Testis (tissue), 2 donors: ENCODE data around the gene ATG16L1.

Experiments used
- CTCF ChIP-seq, 3 experiments: fragments of 450-650 bp in 2 of 3; fragments of 200-600 bp in 1 of 3; sonication (generic) in 1 of 3; IDR thresholded peaks; one replicate each; pipeline ENCODE4 v1.5.1; 2016 to 2019; ENCODE audit warnings: antibody characterized with exemption in 3 of 3, mild to moderate bottlenecking in 2 of 3, moderate library complexity in 1 of 3
- POLR2A ChIP-seq: fragments of 450-650 bp; IDR thresholded peaks from one replicate; pipeline ENCODE4 v1.6.1; 2017; ENCODE audit warnings: antibody characterized with exemption, mild to moderate bottlenecking, moderate library complexity

- TF ChIP-seq CTCF (IDR thresholded peaks at IDR 0.05) (peak; percentile 82 to 98 (median 95)), POLR2A (no peak)
Measured at GRCh38 chr2:233251306-233252116, at the start of gene ATG16L1.
